ENCODE measurements around the gene DLGAP3.
A peak's percentile ranks its signal among the peaks of the same experiment; 100 is the strongest.

DLGAP3 gene

DNA sequence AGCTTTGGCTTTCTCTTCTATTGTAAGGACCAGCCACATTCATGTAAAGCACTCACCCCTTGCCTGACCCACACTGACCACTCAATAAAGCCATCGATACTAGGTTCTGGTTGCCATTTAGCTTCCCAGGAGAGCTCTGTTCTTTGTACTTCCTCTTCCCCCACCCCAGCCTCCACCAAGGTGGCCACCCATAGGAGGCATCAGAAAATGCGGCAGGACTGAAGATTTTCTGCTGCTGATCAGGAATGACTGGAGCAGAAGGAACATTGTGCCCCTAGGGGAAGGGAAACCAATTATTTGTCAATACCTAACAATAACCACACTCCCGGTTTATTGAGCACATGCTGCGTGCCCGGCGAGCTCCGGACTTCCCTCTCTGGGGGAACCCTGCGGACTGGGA is 64.7 kb downstream of the DLGAP3 start:
- no peak for DNase-seq

GRCh38 chr1:34863501-34863900 is 65.9 kb downstream of the DLGAP3 start:
- DNase-seq = no peak

DNA sequence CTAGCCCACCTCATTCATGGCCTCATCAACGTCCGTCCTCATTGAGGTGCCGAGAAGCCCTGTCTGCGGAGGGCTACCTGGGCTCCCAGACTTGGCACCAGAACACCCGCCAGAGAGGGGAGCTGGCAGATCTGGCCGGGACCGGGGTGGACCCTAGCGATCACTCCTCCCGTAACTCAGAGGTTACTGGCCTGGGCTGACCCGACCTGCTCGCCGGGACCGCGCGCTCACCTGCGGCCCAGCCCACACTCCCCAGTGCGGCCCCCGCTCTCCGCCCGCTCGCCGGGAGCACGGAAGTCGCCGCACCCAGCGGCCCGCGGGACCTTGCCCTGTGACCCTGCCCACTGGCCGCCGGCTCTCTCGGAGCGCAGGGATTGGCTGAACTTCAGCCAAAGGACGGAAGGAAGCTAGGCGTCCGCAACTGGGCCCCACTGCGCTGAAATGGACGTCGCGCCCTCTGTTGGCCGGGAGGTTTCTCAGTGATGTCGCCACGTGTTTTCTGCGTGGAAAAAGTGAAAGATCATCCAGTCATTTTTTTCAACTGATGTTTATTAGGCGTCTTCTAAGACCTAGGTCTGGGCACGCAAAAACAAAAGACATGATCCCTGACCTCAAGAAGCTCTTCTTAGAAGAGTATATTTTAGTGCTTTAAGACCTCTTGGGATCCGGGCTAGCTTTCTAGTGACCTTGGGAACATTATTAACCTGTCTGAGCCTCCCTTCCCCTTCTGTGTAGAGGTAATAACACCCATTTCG is 69.8 kb downstream of the DLGAP3 start, which contains the start of gene SMIM12:
Gene SMIM12, minus strand, starts transcription at position 304 of the 755 bp plus-strand sequence. CDS start 3,772 bp downstream, outside the sequence.
- peak; percentile 91 to 92 for DNase-seq

GRCh38 chr1:34858901-34859445 is 70.5 kb downstream of the DLGAP3 start:
- DNase-seq = no peak

DNA sequence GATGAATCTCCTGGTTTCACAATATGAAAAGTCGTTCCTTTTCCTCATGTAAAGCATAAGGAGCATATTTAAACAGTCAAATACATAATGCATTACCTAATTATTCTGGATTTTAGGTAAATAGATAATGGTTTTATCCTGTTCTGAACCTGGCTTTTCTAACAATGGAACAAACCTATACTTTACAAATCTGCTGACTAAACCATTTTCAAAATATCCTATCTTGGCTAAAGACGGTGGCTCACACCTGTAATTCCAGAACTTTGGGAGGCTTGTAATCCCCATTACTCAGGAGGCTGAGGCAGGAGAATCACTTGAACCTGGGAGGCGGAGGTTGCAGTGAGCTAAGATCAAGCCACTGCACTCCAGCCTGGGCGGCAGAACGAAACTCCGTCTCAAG is 72.8 kb downstream of the DLGAP3 start:
- DNase-seq = no peak

DNA sequence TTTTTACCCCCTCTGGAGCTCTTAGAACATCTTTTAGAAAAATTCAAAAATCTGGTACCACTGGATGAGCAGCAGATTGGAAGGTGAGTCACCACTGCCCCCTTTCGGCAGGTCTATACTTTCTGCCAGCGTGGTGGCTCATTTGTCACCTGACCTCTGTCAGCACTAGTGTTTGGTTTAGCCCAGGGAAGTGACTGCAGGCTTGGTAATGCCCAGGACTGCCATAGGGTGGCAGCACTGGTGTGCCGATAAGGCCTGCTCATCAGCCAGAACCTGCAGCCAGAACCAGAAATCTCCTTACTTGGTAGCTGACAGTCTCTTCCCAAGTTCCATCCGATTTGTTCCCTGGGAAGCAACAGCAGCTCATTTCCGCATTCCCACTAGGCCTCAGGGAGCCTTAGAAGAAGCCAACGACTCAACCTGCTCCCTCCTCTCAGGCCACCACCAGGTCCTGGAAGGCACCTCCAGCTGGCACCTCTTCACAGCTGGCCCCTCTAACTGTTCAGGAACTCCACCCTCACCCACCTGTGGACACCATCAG is 76.7 kb downstream of the DLGAP3 start:
- DNase-seq = peak; percentile 82 to 93

- DNase-seq = peak in 1 of 2 donors; percentile 15
Observed at GRCh38 chr1:34851431-34852105, 77.9 kb downstream of the DLGAP3 start.

DNA sequence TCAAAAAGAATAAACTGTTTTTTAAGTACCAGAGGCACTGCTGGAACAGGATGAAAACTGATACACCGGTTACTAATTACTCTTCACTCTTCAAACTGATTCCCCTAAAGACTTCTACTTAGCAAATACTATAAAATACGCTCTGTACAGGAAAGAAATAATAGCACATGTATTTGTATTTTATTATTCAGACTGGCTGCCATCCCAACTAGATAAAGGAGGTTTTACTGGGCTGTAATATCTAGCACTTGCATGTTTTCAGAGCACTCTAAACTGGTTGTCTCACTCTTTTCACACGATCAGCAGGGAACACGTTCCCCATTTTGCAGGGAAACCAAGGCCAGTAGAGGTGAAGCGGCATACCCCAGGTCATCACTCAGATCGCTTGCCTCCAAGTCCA is 79.1 kb downstream of the DLGAP3 start:
- DNase-seq = no peak

DNA sequence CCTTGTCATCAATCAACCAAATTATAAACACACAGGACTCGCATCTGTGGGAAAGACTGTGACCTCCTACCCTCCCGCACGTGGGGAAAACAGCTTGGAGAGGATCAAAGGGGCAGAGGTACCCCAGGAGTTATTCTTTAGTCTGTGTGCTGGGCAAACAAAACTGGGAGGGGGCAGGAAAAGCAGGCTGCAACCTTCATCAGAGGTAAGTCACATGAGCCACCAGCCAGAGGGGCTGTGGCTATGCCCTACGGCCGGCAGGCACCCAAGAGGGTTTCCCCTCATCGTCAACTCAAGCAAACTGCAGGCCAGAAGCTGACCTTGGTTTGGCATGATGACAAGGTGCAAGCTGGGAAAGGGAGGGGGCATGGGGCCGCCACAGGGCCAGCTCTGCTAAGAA is 82.4 kb downstream of the DLGAP3 start:
- DNase-seq = no peak

DNA sequence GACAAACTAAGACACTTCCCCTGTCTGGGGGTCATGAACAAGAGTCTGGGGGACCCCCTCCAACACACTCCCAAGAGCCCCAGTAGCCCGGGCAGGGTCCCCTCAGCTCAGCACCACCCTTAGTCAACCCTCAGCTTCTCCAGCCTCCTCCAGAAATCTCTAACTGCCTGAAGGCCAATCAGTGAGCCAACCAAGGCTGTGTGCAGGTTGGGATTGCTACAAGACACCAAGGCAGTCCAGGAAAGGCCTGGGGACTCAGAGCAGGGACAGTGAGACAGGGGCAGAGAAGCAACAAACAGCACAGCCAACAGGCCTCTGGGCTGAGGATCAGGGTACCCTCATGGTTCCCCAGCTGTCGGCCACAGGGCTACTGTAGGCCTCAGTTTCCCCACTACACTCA is 83.2 kb downstream of the DLGAP3 start:
- DNase-seq = no peak

DNA sequence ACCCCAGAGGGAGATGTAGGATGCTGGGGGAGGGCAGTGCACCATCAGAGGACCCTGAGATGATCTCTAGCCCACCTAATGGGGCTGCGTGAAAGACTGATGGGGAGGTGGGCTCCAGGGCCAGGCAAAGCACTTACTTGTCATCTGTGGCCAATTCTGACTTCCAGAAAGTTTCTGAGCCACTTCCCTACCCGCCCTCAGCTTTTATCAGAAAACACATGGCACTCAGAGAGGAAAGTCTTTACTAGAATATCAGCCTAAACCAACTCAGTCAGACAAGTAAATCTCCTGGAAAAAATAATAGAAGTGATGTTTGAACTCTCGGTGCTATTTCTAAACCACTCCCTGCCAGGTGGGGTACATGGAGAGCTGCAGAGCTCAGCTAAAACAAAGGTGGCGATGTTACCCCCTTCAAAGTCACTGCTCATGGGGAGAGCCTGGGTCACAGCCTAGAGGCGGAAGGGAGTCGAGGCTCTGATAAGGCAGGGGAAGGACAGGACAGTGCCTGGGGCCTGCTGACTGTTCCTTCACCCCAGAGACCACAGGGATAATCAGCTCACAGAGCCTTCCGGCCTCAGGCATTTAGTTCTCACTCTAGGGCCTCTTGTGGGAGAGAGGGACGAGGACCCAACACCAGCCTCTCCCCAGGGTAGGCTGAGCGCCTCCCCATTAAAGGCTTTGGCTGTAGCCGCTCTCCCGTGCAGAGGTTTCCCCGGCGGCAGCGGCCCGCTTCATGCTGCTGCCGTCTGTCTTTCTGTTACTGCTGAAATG is 84.1 kb downstream of the DLGAP3 start:
- no peak for DNase-seq

GRCh38 chr1:34844252-34844634 is 85.2 kb downstream of the DLGAP3 start:
- peak in 1 of 2 donors; percentile 13 for DNase-seq

- DNase-seq = no peak
Observed at GRCh38 chr1:34843392-34844251, 85.8 kb downstream of the DLGAP3 start.

- peak in 1 of 2 donors; percentile 7 for DNase-seq
Observed at GRCh38 chr1:34842952-34843371, 86.5 kb downstream of the DLGAP3 start.

- DNase-seq = no peak
Observed at GRCh38 chr1:34842073-34842472, 87.4 kb downstream of the DLGAP3 start.

GRCh38 chr1:34840426-34840825 is 89.0 kb downstream of the DLGAP3 start:
- DNase-seq = no peak

DNA sequence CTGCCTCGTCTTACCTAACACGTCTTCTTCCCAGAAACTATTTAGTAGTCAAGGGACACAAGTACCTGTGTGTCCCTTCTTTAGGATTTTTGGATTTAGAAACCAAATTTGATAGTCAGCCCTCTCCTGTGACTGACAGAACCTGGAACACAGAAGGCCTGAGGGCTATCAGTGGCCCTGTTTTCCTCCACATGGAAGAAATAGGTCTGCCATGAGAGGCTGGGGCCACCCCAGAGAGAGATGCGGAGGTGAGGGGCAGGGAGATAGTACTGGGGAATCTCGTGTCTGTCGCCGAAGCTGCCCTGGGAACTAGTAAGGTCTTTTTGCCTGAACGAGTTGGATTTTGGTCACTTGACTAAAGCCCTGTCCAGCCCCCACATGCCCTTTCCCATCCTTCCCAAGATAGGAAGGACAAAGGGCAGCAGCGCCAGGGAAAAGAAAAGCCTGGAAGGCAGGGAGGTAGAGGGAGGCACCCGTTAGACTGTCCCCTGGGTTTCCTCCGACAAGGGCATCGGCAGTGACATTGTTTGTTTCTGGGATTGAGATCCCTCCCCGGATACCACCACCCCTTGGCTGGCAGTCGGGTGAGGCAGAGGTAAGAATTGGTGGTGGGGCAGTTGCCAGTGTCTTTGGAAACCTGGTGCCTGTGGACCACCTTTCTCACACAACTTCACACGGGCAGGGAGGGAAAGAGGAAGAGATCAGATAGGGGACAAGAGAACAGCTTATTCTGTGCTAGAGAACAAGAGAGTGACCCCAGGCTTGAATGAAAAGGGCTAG is 89.7 kb downstream of the DLGAP3 start:
- DNase-seq = no peak

- DNase-seq = no peak
Observed at GRCh38 chr1:34833711-34834110, 95.7 kb downstream of the DLGAP3 start.

DNA sequence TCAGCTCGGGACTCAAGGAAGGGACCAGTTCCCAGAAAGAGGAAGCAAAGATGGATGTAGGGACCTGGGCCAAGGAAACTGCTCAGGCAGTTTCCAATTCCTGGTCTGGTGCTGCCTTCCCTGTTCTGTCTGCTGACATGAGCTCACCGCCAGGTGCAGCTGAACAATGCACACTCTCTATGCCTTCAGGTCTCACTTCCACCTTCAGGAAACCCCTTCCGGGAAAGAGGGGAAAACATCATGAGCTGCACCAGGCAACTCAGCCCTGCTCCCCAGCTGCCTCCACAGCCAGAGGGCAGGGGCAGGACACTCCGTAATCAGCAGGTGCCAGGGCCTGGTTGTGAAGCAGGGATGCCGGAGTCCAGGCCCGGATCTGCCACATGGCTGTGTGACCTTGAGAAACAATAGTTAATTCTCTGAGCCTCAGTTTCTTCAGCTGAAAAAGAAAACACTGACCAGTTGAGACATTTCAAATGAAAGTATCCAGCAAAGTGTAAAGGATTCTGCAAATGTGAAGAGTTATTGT is 97.7 kb downstream of the DLGAP3 start:
- DNase-seq = no peak

- DNase-seq = no peak
Observed at GRCh38 chr1:34829250-34829649, 100.2 kb downstream of the DLGAP3 start.

DNA sequence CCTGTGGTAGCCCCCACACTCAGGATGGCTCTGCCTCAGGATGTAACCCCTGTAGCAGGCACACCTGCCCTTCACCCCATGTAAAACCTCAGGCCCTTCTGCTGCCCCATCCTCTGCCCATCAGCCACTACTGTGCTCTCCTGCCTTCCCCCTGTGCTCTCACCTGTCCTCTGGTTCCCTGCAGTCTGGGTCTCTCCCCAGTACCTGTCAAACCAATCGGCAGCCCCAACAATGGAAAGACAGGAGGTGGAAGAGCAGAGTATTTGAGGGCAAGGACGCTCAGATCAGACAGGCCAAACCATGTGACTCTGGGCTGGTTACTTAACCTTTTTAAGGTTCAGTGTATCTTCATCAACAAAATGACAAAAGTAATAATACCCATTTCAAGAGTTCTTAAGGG is 100.8 kb downstream of the DLGAP3 start:
- DNase-seq = no peak
